CD4-positive, alpha-beta memory T cell (primary cell): Measurements from ENCODE around the gene ADGRF1. TPM values are rescaled to one million over a fixed set of nuclear protein-coding genes. Genes with fewer than 3 reads are reported as not detected.
"Not testable (repeated sequence)": the region's sequence is repeated elsewhere in the genome, so short reads cannot be mapped to it uniquely, and the experiment has no call there.

Source experiments
- CTCF ChIA-PET: fragments of 350-600 bp; sonication (Branson Sonifier 250); formaldehyde crosslinking; loops from one replicate; lab custom pipeline; 2021; ENCODE audit warnings: inconsistent platforms; ENCODE audit not compliant: partially characterized antibody; lab: Charles Lee
- POLR2A ChIA-PET: fragments of 350-600 bp; sonication (Branson Sonifier 250); formaldehyde crosslinking; loops from one replicate; lab custom pipeline; 2021; ENCODE audit not compliant: partially characterized antibody; lab: Charles Lee
- DNase-seq, 5 donors: peaks; one replicate each; pipeline versions ENCODE4 v3.0.0 to v3.0.0-alpha.2; 2020 to 2022; ENCODE audit warnings: mixed read lengths in 1 of 5
- H3K27ac ChIP-seq: one replicate; pipeline ENCODE4 v1.7.0; 2013; ENCODE audit warnings: low read depth, low read length
- H3K27me3 ChIP-seq: 2 replicates; pipeline ENCODE4 v1.7.0; 2013; ENCODE audit warnings: mild to moderate bottlenecking, low read length, moderate library complexity; ENCODE audit not compliant: insufficient read depth
- H3K36me3 ChIP-seq: 2 replicates; pipeline ENCODE4 v1.7.0; 2013; ENCODE audit warnings: mild to moderate bottlenecking, low read length, moderate library complexity; ENCODE audit not compliant: insufficient read depth
- H3K4me1 ChIP-seq: 2 replicates; pipeline ENCODE4 v1.7.0; 2013; ENCODE audit warnings: mild to moderate bottlenecking, low read length, moderate library complexity; ENCODE audit not compliant: insufficient read depth
- H3K4me3 ChIP-seq, 2 donors: one replicate each; pipeline ENCODE4 v1.7.0; 2013; ENCODE audit warnings: low read length in 2 of 2, mild to moderate bottlenecking in 1 of 2
- H3K9me3 ChIP-seq, 2 donors: one replicate each; pipeline ENCODE4 v1.7.0; 2013; ENCODE audit warnings: low read length in 2 of 2, control low read depth in 1 of 2; ENCODE audit not compliant: control insufficient read depth in 1 of 2
- H3K27ac Mint-ChIP-seq, 7 donors: one replicate each; pipeline ENCODE4 v1.8.0; 2020 to 2021; ENCODE audit warnings: mixed read lengths in 7 of 7, mild to moderate bottlenecking in 6 of 7, inconsistent platforms in 3 of 7, moderate library complexity in 3 of 7
- H3K27me3 Mint-ChIP-seq, 2 donors: one replicate each; pipeline ENCODE4 v1.8.0; 2020 to 2021; ENCODE audit warnings: mixed read lengths in 2 of 2
- H3K36me3 Mint-ChIP-seq, 2 donors: one replicate each; pipeline ENCODE4 v1.8.0; 2020 to 2021; ENCODE audit warnings: mixed read lengths in 2 of 2, inconsistent platforms in 1 of 2, mild to moderate bottlenecking in 1 of 2
- H3K4me1 Mint-ChIP-seq, 4 donors: one replicate each; pipeline ENCODE4 v1.8.0; 2020 to 2021; ENCODE audit warnings: mixed read lengths in 4 of 4, mild to moderate bottlenecking in 1 of 4
- H3K4me3 Mint-ChIP-seq, 8 donors: one replicate each; pipeline ENCODE4 v1.8.0; 2020 to 2021; ENCODE audit warnings: mixed read lengths in 8 of 8, mild to moderate bottlenecking in 7 of 8, moderate library complexity in 6 of 8, inconsistent platforms in 3 of 8
- H3K9me3 Mint-ChIP-seq, 8 donors: one replicate each; pipeline ENCODE4 v1.8.0; 2020 to 2021; ENCODE audit warnings: mixed read lengths in 8 of 8, mild to moderate bottlenecking in 5 of 8, inconsistent platforms in 3 of 8, moderate library complexity in 1 of 8
- intact Hi-C: fragments of 100-400 bp; cut with micrococcal nuclease; formaldehyde crosslinking; loops from one replicate; pipeline ENCODE4 v1.15.1; 2023
- polyA plus RNA-seq, 2 donors: library from polyadenylated mRNA; unstranded; fragments of 300-500 nt; fragmentation: Illumina TruSeq; gene quantifications; one replicate each; pipeline ENCODE4 v1.2.3, GENCODE V29; 2021
- total RNA-seq, 2 experiments: library from RNA; stranded (reverse); gene quantifications; one replicate each; pipeline ENCODE4 v1.2.3, GENCODE V29; 2021

The ADGRF1 gene
- total and polyA plus RNA-seq, 4 experiments from 2014 or later: not detected

- Mint-ChIP-seq H3K9me3 (peaks cover 0 to 4% (median under 1%) of the 10 kb centered on the region in 8 donors), H3K36me3 (no peaks in the 10 kb centered on the region), H3K4me1 (no peaks in the 10 kb centered on the region), H3K4me3 (no peak overlapping the region), H3K27ac (no peak overlapping the region), H3K27me3 (peaks cover 0 to 2% of the 10 kb centered on the region in 2 donors)
- Histone ChIP-seq H3K27me3 (no peaks in the 10 kb centered on the region), H3K27ac (no peak overlapping the region), H3K36me3 (no peaks in the 10 kb centered on the region), H3K4me3 (no peak overlapping the region), H3K4me1 (no peaks in the 10 kb centered on the region), H3K9me3 (no peaks in the 10 kb centered on the region)
- intact Hi-C loops: no loop called here
- ChIA-PET CTCF (no interaction called here), POLR2A (no interaction called here)
- DNase-seq: no peak
Measured at GRCh38 chr6:47059216-47059885, 17.2 kb upstream of the ADGRF1 start.

DNA sequence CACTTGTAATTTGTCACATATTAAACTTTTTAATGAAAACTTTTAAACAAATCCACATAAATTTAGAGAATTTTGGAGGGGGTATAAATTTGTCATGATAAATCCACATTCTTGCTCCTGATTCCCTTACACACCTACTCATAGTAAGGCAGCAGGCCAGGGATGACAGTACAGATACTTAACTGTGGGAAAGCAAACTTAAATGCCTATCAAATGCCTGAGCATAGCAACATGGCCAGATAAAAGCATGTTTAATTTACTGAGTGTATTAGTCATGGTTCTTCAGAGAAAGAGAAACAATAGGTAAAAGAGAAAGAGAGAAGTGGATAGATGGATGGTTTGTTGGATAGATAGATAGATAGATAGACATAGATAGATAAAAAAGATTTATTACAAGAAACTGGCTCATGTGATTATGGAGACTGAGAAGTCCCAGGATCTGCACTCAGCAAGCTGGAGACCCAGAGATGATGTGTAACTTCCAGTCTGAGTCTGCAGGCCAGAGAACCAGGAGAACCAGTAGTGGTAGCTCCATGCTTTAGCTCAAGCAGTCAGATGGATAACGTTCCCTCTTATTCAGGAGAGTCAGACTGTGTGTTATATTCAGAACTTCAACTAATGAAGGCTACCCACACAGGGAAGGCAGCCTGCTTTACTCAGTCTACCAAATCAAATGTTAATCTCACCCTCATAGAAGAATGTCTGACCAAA is 15.9 kb upstream of the ADGRF1 start:
- Mint-ChIP-seq H3K27ac (no peak overlapping the region), H3K4me3 (no peak overlapping the region), H3K4me1 (no peaks in the 10 kb centered on the region), H3K9me3 (peaks cover 0 to 4% (median under 1%) of the 10 kb centered on the region in 8 donors), H3K27me3 (peaks cover 0 to 2% of the 10 kb centered on the region in 2 donors), H3K36me3 (no peaks in the 10 kb centered on the region)
- H3K4me3 ChIP-seq: no peak overlapping the region
- H3K9me3 ChIP-seq: no peaks in the 10 kb centered on the region
- CTCF ChIA-PET: no interaction called here
- intact Hi-C loops: no loop called here
- H3K27ac ChIP-seq: no peak overlapping the region
- H3K27me3 ChIP-seq: no peaks in the 10 kb centered on the region
- no peak for DNase-seq
- POLR2A ChIA-PET: no interaction called here
- no peaks in the 10 kb centered on the region for H3K36me3 ChIP-seq
- H3K4me1 ChIP-seq: no peaks in the 10 kb centered on the region

GRCh38 chr6:47056832-47057231 is 14.7 kb upstream of the ADGRF1 start:
- H3K9me3 ChIP-seq: no peaks in the 10 kb centered on the region
- no peak overlapping the region for H3K27ac ChIP-seq
- ChIA-PET CTCF (no interaction called here), POLR2A (no interaction called here)
- H3K27ac Mint-ChIP-seq: no peak overlapping the region
- H3K4me3 ChIP-seq: no peak overlapping the region
- H3K27me3 Mint-ChIP-seq: no peaks in the 10 kb centered on the region
- peaks cover 0 to 4% (median 0%) of the 10 kb centered on the region in 8 donors for H3K9me3 Mint-ChIP-seq
- H3K4me1 ChIP-seq: no peaks in the 10 kb centered on the region
- no peak overlapping the region for H3K4me3 Mint-ChIP-seq
- no peaks in the 10 kb centered on the region for H3K4me1 Mint-ChIP-seq
- H3K36me3 Mint-ChIP-seq: no peaks in the 10 kb centered on the region
- no peaks in the 10 kb centered on the region for H3K36me3 ChIP-seq
- DNase-seq: no peak
- no peaks in the 10 kb centered on the region for H3K27me3 ChIP-seq
- intact Hi-C loops: no loop called here

- H3K27ac Mint-ChIP-seq, CTCF ChIA-PET, POLR2A ChIA-PET: not testable (repeated sequence)
Measured at GRCh38 chr6:47054302-47054701, 12.2 kb upstream of the ADGRF1 start.

DNA sequence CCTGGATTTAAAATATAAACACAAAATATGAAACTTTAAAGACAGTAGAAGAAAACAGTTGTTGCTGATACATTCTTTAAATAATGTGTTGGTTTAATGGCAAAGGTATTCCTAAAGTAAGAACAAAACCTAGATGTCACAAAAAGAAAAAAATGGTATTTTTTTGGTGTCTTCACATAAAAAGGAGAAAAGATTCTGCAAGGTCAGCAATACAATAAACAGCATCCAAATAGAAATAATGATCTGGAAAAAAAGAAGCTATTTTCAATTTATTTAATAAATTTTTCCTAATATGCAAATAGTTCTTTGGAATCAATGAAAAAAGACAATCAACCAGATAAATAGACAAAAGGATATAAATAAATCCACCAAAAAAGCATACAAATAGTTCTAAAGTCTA is 6.5 kb upstream of the ADGRF1 start:
- Histone ChIP-seq H3K36me3 (no peaks in the 10 kb centered on the region), H3K27ac (no peak overlapping the region), H3K9me3 (no peaks in the 10 kb centered on the region), H3K27me3 (no peaks in the 10 kb centered on the region), H3K4me3 (no peak overlapping the region), H3K4me1 (no peaks in the 10 kb centered on the region)
- H3K27ac Mint-ChIP-seq: no peak overlapping the region
- H3K4me1 Mint-ChIP-seq: peaks cover 0 to 3% (median 2%) of the 10 kb centered on the region in 4 donors
- peaks cover 3 to 9% of the 10 kb centered on the region in 2 donors for H3K27me3 Mint-ChIP-seq
- intact Hi-C loops: loop anchor here (5.0 kb wide), 1 partner anchor 956 kb away; no protein-coding TSS in a partner anchor
- no peaks in the 10 kb centered on the region for H3K36me3 Mint-ChIP-seq
- DNase-seq: no peak
- H3K4me3 Mint-ChIP-seq: no peak overlapping the region
- peaks cover 0 to 2% (median 0%) of the 10 kb centered on the region in 8 donors for H3K9me3 Mint-ChIP-seq
- POLR2A ChIA-PET: no interaction called here
- CTCF ChIA-PET: no interaction called here

More at GRCh38 chr6:47054302-47054701, 12.2 kb upstream of the ADGRF1 start:
- H3K9me3 Mint-ChIP-seq, H3K9me3 ChIP-seq, H3K4me1 ChIP-seq, H3K36me3 Mint-ChIP-seq, H3K27me3 Mint-ChIP-seq, H3K27ac ChIP-seq, H3K36me3 ChIP-seq, DNase-seq, H3K4me3 ChIP-seq, H3K27me3 ChIP-seq, H3K4me1 Mint-ChIP-seq, H3K4me3 Mint-ChIP-seq, intact Hi-C loops: not testable (repeated sequence)

GRCh38 chr6:47047479-47048407 is 5.6 kb upstream of the ADGRF1 start:
- intact Hi-C loops: loop anchor here (2.0 to 5.0 kb wide), 2 partner anchors 199 to 955 kb away; no protein-coding TSS in a partner anchor
- no peaks in the 10 kb centered on the region for H3K4me1 ChIP-seq
- POLR2A ChIA-PET: no interaction called here
- CTCF ChIA-PET: interaction anchor here (1.2 to 2.6 kb wide), 3 partner anchors 13 to 957 kb away, joined by 3 to 8 read pairs (median 3); no protein-coding TSS in a partner anchor
- H3K27me3 ChIP-seq: no peaks in the 10 kb centered on the region
- no peak overlapping the region for H3K27ac ChIP-seq
- Mint-ChIP-seq H3K9me3 (peaks cover 0 to 2% (median 0%) of the 10 kb centered on the region in 8 donors), H3K36me3 (no peaks in the 10 kb centered on the region), H3K27me3 (peaks cover 3 to 9% of the 10 kb centered on the region in 2 donors), H3K27ac (no peak overlapping the region), H3K4me1 (peaks cover 0 to 3% (median 2%) of the 10 kb centered on the region in 4 donors), H3K4me3 (peak overlapping the region in 1 of 8 donors; percentile 49)
- no peaks in the 10 kb centered on the region for H3K36me3 ChIP-seq
- DNase-seq: peak in 2 of 5 donors; percentile 4 to 6
- no peak overlapping the region for H3K4me3 ChIP-seq
- no peaks in the 10 kb centered on the region for H3K9me3 ChIP-seq
